AG09309 (cell line): ENCODE measurements around the gene NHS.
A peak's percentile ranks its signal among the peaks of the same experiment; 100 is the strongest.

ENCODE experiments used
- DNase-seq: peaks from one replicate; pipeline ENCODE4 v3.0.0-alpha.2; 2010; ENCODE audit warnings: low read depth
- H3K4me3 ChIP-seq: 2 replicates; pipeline ENCODE4 v1.5.1; 2011; ENCODE audit warnings: mild to moderate bottlenecking, low read depth, low read length, moderate library complexity; ENCODE audit not compliant: control insufficient read depth
- TF ChIP-seq, protein P1 (sequence below): IDR thresholded peaks from 2 replicates; pipeline ENCODE4 v1.5.1; 2011; ENCODE audit warnings: mild to moderate bottlenecking, low read depth, low read length, inconsistent platforms; ENCODE audit not compliant: insufficient read depth, control insufficient read depth; ENCODE audit errors: missing control alignments

The NHS gene

DNA sequence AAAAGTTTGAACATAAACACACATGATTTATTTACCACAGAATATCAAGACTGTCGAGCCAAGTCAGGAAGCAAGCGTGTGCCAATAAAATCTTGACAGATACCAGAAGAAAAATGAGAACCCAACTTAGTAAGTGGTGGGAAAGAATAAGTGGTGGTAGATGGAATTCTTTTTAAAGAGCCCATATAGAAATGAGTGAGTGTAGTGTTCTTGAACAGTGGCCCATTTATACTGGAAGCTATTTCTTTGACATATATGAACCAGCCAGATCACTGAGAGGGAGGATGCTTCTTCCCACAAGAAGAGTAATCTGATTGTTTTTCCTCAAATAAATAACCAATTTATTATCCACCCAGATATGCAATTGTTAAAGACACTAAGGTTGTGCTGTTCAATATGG is 98.0 kb downstream of the NHS start:
- no peak overlapping the region for H3K4me3 ChIP-seq
- DNase-seq: no peak
- TF ChIP-seq, protein P1, sequence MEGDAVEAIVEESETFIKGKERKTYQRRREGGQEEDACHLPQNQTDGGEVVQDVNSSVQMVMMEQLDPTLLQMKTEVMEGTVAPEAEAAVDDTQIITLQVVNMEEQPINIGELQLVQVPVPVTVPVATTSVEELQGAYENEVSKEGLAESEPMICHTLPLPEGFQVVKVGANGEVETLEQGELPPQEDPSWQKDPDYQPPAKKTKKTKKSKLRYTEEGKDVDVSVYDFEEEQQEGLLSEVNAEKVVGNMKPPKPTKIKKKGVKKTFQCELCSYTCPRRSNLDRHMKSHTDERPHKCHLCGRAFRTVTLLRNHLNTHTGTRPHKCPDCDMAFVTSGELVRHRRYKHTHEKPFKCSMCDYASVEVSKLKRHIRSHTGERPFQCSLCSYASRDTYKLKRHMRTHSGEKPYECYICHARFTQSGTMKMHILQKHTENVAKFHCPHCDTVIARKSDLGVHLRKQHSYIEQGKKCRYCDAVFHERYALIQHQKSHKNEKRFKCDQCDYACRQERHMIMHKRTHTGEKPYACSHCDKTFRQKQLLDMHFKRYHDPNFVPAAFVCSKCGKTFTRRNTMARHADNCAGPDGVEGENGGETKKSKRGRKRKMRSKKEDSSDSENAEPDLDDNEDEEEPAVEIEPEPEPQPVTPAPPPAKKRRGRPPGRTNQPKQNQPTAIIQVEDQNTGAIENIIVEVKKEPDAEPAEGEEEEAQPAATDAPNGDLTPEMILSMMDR: no peak

DNA sequence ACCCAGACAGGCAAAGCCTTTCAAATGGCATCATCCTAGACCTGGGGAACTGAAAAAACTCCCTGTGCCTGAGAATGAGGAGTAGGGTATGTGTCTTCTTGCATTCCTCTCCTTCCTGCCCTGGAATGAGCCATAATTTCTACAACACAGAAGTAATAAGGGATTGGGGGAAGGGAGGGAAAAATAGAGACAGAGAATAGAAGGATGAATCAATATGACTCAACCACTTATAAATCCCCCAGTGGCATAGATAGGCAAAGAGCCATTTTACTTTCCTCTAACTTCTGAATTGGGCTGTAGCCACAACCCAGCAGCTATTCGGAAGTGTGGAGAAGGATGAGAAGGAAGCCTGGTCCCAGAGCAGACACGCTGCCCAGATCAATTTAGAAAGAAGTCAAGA is 99.9 kb downstream of the NHS start:
- TF ChIP-seq, protein P1: no peak
- no peak overlapping the region for H3K4me3 ChIP-seq
- DNase-seq: peak; percentile 27

DNA sequence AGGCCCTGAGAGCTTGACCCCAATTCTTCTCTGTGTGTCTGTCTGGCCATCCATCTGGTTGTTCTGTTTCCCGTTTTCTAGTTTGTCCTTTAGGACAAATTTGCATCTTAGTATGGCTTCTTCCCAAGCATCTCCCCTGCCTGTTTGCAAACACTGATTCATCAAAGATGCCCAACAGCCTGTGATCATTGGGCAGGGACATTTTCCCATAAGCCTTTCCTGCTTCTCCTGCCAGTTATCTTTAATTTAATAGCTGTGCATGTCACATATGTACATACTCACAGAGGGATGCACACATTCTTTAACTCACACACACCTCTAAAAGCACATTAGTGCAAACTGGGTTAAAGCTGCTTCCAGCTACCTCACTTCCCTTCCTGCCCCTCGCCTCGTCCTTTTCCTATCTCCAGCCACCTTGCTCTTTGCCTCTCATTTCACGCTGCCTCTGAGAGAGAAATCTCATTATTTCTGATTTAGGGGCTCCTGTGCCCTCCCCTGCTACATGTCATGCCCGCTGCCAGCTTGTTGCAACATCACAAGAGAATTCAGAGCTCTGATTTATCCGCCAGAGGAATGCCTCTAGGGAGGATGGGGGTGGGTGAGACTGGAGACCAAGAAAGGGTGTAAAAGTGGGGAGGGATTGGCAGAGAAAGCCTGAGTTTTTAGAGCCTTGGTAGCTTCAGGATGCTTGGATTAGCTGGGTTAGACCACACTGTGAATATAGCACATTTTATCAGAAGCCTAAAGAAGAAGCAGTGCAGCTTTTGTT is 100.6 kb downstream of the NHS start:
- no peak overlapping the region for H3K4me3 ChIP-seq
- DNase-seq: no peak
- TF ChIP-seq, protein P1: no peak

DNA sequence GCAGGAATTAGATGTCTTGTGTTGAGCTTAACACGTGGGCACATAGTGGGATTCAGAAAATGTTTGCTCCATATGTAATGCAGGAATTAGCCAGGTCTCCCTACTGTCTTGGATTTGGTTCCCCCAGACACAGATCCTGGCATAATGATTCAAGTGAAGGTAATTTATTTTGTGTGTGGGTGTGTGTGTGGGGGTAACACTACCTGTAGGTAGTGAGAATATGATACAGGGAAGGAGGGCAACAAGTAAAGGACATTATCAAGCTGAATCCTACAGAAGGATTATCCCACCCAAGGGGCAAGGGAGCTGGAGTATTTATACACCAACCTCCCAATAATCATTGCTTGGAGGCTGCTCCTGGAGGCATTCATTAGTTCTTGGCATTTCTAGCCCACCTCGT is 101.4 kb downstream of the NHS start:
- H3K4me3 ChIP-seq: no peak overlapping the region
- TF ChIP-seq, protein P1: no peak
- no peak for DNase-seq

DNA sequence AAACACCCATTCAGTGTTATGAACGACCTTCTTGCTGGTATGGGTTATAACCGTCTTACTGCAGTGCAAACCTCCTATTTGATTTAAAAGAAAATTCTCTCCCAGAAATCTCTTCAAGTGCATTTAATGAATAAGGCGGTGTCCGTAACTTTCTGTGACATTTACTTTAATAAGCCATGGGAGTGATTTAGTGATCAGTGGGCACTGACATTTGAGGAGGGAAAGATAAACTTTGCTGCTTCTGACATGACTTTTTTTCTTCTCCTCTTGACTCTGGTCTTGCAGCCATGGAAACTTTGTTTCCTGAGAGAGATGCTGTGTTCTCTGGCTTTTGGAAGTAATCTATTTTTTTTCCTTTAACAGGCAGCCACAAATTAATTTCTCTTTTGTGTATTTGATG is 106.1 kb downstream of the NHS start:
- TF ChIP-seq, protein P1: no peak
- no peak overlapping the region for H3K4me3 ChIP-seq
- no peak for DNase-seq

DNA sequence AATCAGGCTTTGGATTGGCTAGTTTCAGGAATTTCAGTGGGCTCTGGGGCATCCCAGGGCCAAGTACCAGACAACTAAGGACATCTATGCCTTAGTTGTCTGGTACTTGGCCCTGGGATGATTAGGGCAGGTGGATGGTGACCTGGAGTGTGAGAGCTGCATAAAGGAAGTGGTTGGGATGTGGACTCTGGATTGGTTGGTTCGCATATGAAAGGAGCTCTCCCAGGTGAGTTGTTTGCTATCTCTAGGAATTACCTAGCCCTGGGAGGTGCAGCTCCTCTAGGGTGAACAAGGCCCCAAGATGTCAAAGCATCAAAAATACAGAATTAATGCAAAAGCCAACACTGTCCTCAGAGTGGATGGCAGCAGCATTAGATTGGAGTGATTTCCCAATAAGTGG is 109.6 kb downstream of the NHS start:
- DNase-seq: no peak
- H3K4me3 ChIP-seq: no peak overlapping the region
- TF ChIP-seq, protein P1: no peak
